Subcutaneous abdominal adipose tissue (tissue), 5 donors: ENCODE measurements around the gene PROM1.

Experiments used
- H3K27ac ChIP-seq: one replicate; pipeline ENCODE4 v1.7.0; 2013; ENCODE audit warnings: low read depth, mild to moderate bottlenecking, inconsistent platforms, low read length, moderate library complexity
- H3K27me3 ChIP-seq, 5 donors: one replicate each; pipeline ENCODE4 v1.7.0; 2013; ENCODE audit warnings: low read length in 5 of 5, inconsistent platforms in 1 of 5; ENCODE audit not compliant: control insufficient read depth in 5 of 5, insufficient read depth in 4 of 5
- H3K36me3 ChIP-seq, 5 donors: one replicate each; pipeline ENCODE4 v1.7.0; 2013; ENCODE audit warnings: low read length in 5 of 5; ENCODE audit not compliant: control insufficient read depth in 5 of 5, insufficient read depth in 5 of 5
- H3K4me1 ChIP-seq, 5 donors: one replicate each; pipeline ENCODE4 v1.7.0; 2013; ENCODE audit warnings: low read length in 5 of 5, mild to moderate bottlenecking in 3 of 5, moderate library complexity in 1 of 5; ENCODE audit not compliant: control insufficient read depth in 5 of 5, insufficient read depth in 5 of 5
- H3K4me3 ChIP-seq, 5 donors: one replicate each; pipeline ENCODE4 v1.7.0; 2013; ENCODE audit warnings: low read length in 5 of 5, low read depth in 1 of 5
- H3K9ac ChIP-seq, 5 donors: one replicate each; pipeline ENCODE4 v1.7.0; 2013; ENCODE audit warnings: low read length in 5 of 5, mild to moderate bottlenecking in 4 of 5, moderate library complexity in 3 of 5
- H3K9me3 ChIP-seq, 5 donors: one replicate each; pipeline ENCODE4 v1.7.0; 2013; ENCODE audit warnings: low read length in 5 of 5; ENCODE audit not compliant: control insufficient read depth in 5 of 5
- donor health status: healthy.
- donor health status: healthy.
- donor health status: healthy.
- donor health status: healthy.
- donor health status: healthy.

Gene PROM1

DNA sequence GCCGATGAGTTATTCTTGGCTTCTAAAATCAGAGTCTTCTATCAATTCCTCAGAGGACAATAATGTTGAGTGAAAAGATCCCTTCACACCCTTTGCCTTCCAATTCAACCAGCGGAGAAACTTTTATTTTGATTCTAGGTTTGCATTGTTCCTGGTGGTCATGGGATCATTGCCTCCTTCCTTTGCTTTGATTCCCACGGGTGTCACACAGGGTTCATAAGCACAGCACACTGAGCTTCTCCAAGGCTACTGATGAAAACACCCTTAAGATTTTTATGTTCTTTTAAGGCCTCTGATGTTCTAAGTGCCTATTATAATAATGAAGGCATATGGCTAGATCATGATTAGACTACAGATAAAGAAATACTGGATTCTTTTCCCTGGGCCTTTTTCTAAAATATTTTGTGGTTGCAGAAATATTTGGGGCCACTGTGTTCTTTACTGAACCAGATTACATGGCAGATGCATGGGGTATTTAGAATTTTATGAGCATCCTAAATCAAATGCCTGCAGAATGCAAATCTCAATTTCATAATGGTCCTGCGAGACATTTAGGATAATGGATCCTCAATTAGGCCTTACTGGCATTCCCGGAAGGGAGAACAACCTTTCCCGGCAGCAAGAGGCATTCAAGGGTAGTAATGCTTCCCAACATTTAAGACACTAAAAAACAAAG is 76.9 kb downstream of the PROM1 start:
- Histone ChIP-seq H3K9ac (no peak overlapping the region), H3K36me3 (no peaks in the 10 kb centered on the region), H3K27me3 (peaks cover 0 to 2% (median 0%) of the 10 kb centered on the region in 5 donors), H3K27ac (no peak overlapping the region), H3K9me3 (no peaks in the 10 kb centered on the region), H3K4me1 (no peaks in the 10 kb centered on the region), H3K4me3 (no peak overlapping the region)

DNA sequence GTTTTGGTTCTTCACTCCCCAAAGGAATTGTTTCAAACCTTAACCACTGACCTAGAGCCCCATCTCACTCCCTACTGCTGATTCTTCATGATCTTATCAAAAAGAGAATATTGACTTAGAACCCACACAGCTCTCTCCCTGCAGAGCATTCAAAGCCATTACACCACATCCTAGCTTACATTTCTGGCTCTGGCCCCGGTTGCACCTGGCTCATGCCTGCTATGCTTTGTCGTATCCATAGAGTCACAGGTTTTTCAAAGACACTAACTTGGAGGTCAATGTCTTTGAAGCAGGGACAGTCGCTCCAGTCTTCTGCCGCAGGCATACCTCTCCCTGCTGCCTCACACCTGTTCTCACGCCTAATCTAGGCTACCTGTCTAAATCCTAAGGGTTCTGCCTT is 78.1 kb downstream of the PROM1 start:
- H3K9me3 ChIP-seq: no peaks in the 10 kb centered on the region
- peaks cover 0 to 3% (median 2%) of the 10 kb centered on the region in 5 donors for H3K4me1 ChIP-seq
- no peak overlapping the region for H3K9ac ChIP-seq
- H3K27me3 ChIP-seq: peaks cover 0 to 2% (median 0%) of the 10 kb centered on the region in 5 donors
- no peak overlapping the region for H3K4me3 ChIP-seq
- no peaks in the 10 kb centered on the region for H3K36me3 ChIP-seq
- H3K27ac ChIP-seq: no peak overlapping the region

DNA sequence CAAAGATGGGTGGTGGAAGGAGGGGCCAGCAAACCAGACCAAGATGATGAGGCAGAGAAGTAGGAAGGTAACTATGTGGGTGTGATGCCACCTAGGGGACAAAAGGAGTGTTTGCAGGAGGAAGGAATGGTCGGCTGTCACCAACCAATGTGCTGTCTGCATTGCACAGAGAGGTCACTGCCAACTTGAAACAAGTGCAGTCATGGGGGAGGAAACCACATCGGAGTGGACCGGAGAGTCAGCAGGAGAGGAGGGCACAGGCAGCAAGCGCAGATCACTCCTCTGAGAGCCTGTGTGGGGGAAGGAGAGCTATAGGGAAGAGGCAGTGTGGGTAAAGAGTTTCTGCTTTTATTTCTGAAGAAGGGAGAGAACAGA is 82.4 kb downstream of the PROM1 start:
- Histone ChIP-seq H3K36me3 (no peaks in the 10 kb centered on the region), H3K9me3 (no peaks in the 10 kb centered on the region), H3K4me1 (peaks cover 0 to 3% (median 2%) of the 10 kb centered on the region in 5 donors), H3K9ac (no peak overlapping the region), H3K27ac (no peak overlapping the region), H3K27me3 (no peaks in the 10 kb centered on the region), H3K4me3 (no peak overlapping the region)

DNA sequence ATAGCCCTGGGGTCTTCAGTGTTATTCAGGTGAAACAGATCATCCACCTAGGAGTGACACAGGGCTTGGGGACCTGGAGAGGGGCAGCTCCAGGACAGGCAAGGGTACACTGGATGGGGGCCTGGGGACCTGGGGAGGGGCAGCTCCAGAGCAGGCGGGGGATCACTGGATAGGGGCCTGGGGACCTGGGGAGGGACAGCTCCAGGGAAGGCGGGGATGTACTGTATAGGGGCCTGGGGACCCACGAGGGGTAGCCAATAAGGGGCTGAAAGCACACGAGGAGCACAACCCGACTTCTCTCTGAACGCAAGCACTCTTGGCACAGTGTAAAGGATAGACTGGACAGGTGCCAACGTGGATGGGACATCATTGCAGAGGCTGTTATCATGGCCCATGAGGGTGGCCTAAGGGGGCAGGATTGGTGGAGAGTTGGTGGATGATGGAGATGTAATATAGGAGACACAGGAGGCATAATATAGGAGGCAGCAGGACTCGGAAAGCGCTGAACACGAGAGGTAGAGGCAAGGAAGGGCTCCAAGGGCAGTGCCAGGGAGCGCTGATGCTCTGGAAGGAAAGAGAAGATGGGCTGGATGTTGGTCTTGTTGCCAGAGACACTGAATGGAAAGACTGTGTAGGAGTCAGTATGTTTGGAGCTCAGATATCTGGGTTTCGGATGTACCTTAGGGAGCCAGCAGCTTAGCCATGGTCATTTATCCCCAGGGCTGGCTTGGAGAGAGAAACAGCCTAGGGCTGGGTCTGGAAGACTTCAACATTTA is 82.9 kb downstream of the PROM1 start:
- no peak overlapping the region for H3K9ac ChIP-seq
- no peak overlapping the region for H3K27ac ChIP-seq
- H3K4me1 ChIP-seq: peaks cover 0 to 3% (median 2%) of the 10 kb centered on the region in 5 donors
- H3K9me3 ChIP-seq: no peaks in the 10 kb centered on the region
- H3K4me3 ChIP-seq: no peak overlapping the region
- H3K36me3 ChIP-seq: no peaks in the 10 kb centered on the region
- H3K27me3 ChIP-seq: no peaks in the 10 kb centered on the region

DNA sequence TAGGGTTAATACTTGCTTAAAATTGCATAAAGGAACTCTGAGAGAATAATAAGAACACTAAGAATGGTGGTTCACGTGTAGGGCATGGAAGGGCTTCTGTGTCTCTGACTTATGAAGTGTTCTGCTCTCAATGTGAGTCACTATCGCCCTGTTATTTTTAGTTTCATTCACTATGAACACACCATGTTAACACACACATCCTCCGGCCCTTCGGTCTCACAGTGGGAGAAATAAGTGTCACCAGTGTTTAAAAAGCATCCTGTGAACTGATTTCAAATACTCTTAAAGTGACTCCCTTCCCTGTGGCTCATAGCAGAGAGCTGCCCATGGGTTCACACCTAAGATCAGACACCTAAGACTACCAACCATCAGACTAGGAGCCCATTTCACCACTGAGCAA is 87.0 kb downstream of the PROM1 start:
- no peak overlapping the region for H3K9ac ChIP-seq
- H3K4me1 ChIP-seq: peaks cover 0 to 3% (median 2%) of the 10 kb centered on the region in 5 donors
- no peaks in the 10 kb centered on the region for H3K27me3 ChIP-seq
- H3K27ac ChIP-seq: no peak overlapping the region
- H3K4me3 ChIP-seq: no peak overlapping the region
- no peaks in the 10 kb centered on the region for H3K36me3 ChIP-seq
- no peaks in the 10 kb centered on the region for H3K9me3 ChIP-seq

DNA sequence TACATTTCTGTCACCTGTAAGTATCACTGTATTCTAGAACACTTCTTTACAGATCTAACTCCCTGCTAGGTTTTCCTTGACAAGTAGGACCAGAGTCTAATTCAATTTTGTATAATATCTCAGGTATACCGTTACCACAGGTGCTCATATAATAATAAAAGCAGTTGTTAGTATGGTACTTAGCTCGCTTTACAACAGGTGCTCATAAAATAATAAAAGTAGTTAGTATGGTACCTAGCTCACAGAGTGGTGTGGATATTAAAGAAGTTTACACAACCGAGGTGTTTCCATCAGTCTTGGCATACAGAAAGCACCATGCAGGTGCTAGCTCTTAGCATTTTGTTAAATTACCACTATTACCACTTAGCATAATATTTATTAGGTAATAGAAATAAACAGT is 88.0 kb downstream of the PROM1 start:
- Histone ChIP-seq H3K4me3 (no peak overlapping the region), H3K4me1 (no peaks in the 10 kb centered on the region), H3K36me3 (no peaks in the 10 kb centered on the region), H3K9ac (no peak overlapping the region), H3K27me3 (no peaks in the 10 kb centered on the region), H3K27ac (no peak overlapping the region), H3K9me3 (no peaks in the 10 kb centered on the region)

DNA sequence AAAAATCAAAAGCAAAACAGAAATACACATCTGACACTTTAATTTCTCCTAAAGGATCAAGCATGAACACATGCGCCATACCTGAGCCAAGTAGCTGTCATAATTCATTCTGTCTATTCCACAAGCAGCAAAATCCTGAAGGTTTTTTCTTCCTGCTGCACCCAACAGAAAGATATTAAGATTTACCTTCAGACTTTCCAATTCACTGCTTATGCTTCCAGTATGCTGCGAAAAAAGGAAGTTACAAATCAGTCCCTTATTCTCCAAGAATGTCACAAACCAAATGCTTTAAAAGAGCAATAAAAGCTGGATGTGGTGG is 91.7 kb downstream of the PROM1 start:
- no peaks in the 10 kb centered on the region for H3K36me3 ChIP-seq
- no peak overlapping the region for H3K4me3 ChIP-seq
- no peaks in the 10 kb centered on the region for H3K9me3 ChIP-seq
- no peak overlapping the region for H3K9ac ChIP-seq
- no peak overlapping the region for H3K27ac ChIP-seq
- peaks cover 0 to 12% (median 7%) of the 10 kb centered on the region in 5 donors for H3K4me1 ChIP-seq
- H3K27me3 ChIP-seq: no peaks in the 10 kb centered on the region

DNA sequence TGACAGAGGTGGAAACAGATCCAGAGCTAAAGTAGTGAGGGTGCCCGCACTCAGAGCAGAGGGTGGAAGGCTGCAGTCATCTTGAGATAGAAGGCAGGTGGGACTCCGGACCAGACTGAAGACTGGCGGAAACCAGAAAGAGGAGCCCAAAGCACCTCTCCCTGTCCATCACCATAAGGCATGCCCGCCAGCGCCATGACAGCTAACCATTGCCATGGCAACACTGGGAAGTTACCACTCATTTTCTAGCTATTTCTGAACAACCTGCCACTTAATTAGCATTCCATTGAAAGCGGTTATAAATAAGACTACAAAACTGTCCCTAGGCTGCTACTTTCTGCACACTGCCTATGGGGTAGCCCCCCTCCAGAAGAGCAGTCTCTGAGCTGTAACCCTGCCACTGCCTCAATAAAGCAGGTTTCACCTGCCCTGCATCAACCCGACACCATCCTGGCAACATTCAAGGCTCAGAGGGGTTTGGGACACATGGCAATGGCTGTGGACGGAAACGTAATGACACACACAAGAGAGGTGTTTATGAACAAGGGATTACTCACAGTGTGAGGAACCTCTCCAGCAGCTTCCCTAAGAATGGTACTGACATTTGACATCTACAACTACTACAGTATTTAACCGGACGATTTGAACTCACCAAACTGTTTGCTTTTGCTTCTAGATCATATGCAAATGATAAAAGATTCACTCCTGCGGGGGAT is 93.1 kb downstream of the PROM1 start:
- H3K27me3 ChIP-seq: no peaks in the 10 kb centered on the region

DNA sequence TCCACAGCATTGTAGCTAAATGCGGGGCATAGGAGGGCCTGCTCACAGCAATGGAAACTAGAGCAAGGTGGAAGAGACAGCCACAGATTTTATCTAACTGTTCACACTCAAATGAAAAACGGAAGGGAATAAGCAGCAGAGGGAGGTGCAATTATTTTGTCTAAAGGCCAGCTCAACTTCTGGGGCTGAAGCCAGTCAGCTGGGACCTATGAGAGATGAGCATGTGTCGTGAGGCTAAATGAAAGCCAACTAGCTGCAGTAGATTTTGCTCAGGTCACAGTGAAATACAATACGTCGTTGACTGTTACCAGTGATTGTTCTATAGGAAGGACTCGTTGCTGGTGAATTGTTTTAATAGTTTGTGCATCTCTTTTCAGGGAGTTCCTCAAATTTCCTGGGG is 94.4 kb downstream of the PROM1 start:
- no peak overlapping the region for H3K4me3 ChIP-seq
- H3K27ac ChIP-seq: no peak overlapping the region
- peaks cover 0 to 12% (median 7%) of the 10 kb centered on the region in 5 donors for H3K4me1 ChIP-seq
- no peaks in the 10 kb centered on the region for H3K36me3 ChIP-seq
- H3K27me3 ChIP-seq: no peaks in the 10 kb centered on the region
- no peak overlapping the region for H3K9ac ChIP-seq
- H3K9me3 ChIP-seq: no peaks in the 10 kb centered on the region

More for the DNA sequence above, 93.1 kb downstream of the PROM1 start:
- Histone ChIP-seq H3K9me3 (no peaks in the 10 kb centered on the region), H3K27ac (no peak overlapping the region), H3K36me3 (no peaks in the 10 kb centered on the region), H3K4me3 (no peak overlapping the region), H3K4me1 (peaks cover 0 to 12% (median 7%) of the 10 kb centered on the region in 5 donors), H3K9ac (no peak overlapping the region)

DNA sequence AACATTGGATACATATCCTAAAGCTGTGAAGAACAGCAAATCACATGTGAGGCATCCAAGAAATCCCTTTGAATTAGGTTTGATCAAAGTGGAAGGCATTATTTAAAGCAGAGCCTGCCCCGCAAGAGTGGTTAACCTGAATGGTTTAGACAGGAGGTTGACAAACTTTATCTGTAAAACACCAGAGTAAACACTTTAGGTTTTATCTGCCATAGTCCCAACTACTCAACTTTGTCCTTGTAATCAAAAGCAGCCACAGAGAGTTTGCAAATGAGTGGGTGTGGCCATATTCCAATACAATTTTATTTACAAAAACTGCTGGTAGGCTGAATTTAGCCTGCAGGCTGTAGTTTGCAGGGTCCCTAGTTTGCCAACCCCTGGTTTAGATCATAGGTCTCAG is 95.6 kb downstream of the PROM1 start:
- no peaks in the 10 kb centered on the region for H3K36me3 ChIP-seq

More for the DNA sequence above, 95.6 kb downstream of the PROM1 start:
- no peaks in the 10 kb centered on the region for H3K9me3 ChIP-seq
- H3K4me1 ChIP-seq: peaks cover 0 to 12% (median 7%) of the 10 kb centered on the region in 5 donors
- H3K27me3 ChIP-seq: no peaks in the 10 kb centered on the region
- H3K4me3 ChIP-seq: no peak overlapping the region
- no peak overlapping the region for H3K9ac ChIP-seq
- H3K27ac ChIP-seq: no peak overlapping the region
